ENCODE measurements around the gene AK4. TPM values are rescaled to one million over a fixed set of nuclear protein-coding genes. Genes with fewer than 3 reads are reported as not detected.
"Not testable (repeated sequence)": the region's sequence is repeated elsewhere in the genome, so short reads cannot be mapped to it uniquely, and the experiment has no call there.

AK4 gene
- total and polyA plus RNA-seq, 5 experiments from 2014 or later, result 0.19 to 0.91 TPM; not detected in 3

GRCh38 chr1:65156910-65157545 is 9.0 kb downstream of the AK4 start:
- Mint-ChIP-seq H3K4me1 (peaks cover 0 to 2% (median 0%) of the 10 kb centered on the region in 4 donors), H3K36me3 (no peaks in the 10 kb centered on the region), H3K27me3 (peaks cover 0 to 10% (median 3%) of the 10 kb centered on the region in 5 donors), H3K27ac (no peak overlapping the region), H3K4me3 (no peak overlapping the region), H3K9me3 (no peaks in the 10 kb centered on the region)
- POLR2A ChIA-PET, result no interaction called here
- DNase-seq (no peak), ATAC-seq (no peak)

DNA sequence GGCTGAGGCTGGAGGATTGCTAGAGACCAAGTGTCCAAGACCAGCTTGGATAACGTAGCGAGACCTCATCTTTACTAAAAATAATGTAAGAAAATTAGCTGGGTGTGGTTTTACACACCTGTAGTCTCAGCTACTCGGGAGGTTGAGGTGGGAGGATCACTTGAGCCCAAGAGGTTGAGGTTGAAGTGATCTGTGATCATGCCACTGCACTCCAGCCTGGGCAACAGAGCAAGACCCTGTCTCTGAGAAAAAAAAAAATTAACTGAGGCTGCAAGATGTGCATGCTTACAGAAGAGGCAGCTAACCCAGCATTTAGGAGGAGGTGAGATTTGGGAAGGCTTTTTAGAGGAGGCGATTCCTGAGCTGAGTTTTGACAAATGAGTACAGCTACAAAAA is 9.5 kb downstream of the AK4 start:
- no peak for DNase-seq
- peaks cover 0 to 10% (median 3%) of the 10 kb centered on the region in 5 donors for H3K27me3 Mint-ChIP-seq
- no peak overlapping the region for H3K27ac Mint-ChIP-seq
- H3K36me3 Mint-ChIP-seq, result no peaks in the 10 kb centered on the region
- H3K4me3 Mint-ChIP-seq, result no peak overlapping the region
- ATAC-seq, result no peak
- no peaks in the 10 kb centered on the region for H3K9me3 Mint-ChIP-seq
- POLR2A ChIA-PET, result no interaction called here
- peaks cover 0 to 2% (median 0%) of the 10 kb centered on the region in 4 donors for H3K4me1 Mint-ChIP-seq

DNA sequence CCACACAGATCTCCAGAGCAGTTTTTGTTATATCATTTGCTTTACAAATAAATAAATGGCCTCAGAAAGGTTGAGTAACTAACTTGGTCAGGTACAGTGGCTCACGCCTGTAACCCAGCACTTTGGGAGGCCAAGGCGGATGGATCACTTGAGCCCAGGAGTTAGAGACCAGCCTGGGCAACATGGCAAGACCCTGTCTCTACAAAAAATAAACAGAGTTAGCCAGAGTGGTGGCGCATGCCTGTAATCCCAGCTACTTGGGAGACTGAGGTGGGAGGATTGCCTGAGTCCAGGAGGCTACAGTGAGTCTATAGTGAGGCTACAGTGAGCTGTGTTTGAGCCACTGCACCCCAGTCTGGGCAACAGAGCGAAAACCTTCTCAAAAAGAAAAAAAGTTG is 11.3 kb downstream of the AK4 start:
- DNase-seq, POLR2A ChIA-PET, H3K36me3 Mint-ChIP-seq, ATAC-seq, H3K4me3 Mint-ChIP-seq, H3K9me3 Mint-ChIP-seq, H3K27ac Mint-ChIP-seq, H3K4me1 Mint-ChIP-seq: not testable (repeated sequence)
- peaks cover 2 to 14% (median 6%) of the 10 kb centered on the region in 5 donors for H3K27me3 Mint-ChIP-seq

DNA sequence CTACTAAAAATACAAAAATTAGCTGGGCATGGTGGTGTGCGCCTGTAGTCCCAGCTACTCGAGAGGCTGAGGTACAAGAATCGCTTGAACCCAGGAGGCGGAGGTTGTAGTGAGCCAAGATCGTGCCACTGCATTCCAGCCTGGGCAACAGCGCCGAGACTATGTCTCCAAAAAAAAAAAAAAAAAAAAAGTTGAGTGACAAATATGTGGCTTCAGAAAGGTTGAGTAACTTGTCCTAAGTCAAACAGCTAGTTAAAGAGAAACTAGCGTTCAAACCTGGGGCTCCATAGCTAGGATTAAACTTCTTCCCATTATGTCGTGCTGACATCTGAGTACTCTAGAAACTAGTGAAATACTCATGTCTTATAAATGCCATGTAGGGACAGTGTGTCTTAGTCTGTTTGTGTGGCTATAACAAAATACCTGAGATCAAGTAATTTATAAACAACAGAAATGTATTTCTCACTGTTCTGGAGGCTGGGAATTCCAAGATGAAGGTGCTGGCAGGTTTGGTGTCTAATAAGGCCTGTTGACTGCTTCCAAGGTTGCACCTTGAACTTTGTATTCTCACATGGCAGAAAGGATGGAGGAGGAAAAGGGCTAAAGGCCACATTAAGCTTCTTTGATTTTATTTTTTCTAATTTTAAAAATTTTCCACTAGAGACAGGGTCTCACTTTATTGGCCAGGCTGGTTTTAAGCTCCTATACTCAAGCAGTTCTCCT is 12.0 kb downstream of the AK4 start:
- no peak for ATAC-seq
- no peak for DNase-seq
- no peaks in the 10 kb centered on the region for H3K36me3 Mint-ChIP-seq

DNA sequence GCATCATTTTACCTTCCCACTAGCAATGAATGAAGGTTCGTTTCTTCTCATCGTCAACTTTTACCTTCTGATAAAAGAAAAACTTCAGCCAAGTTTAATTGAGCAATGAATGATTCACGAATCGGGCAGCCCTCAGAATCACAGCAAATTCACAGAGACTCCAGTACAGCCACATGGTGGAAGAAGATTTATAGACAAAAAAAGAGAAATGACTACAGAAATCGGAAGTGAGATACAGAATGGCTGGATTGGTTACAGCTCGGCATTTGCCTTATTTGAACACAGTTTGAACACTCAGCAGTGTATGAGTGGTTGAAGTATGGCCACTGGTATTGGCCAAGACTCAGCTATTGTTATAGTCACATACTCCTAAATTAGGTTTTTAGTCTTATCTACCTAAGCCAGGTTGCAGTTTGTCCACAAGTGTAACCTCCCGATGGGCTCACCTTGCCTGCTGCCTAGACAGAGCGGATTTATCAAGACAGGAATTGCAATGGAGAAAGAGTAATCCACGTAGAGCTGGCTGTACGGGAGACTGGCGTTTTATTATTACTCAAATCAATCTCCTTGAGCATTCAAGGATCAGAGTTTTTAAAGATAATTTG is 15.3 kb downstream of the AK4 start:
- H3K27ac Mint-ChIP-seq, result no peak overlapping the region
- H3K4me3 Mint-ChIP-seq, result no peak overlapping the region
- H3K4me1 Mint-ChIP-seq, result peaks cover 0 to 7% (median 3%) of the 10 kb centered on the region in 4 donors
- peaks cover 5 to 15% (median 9%) of the 10 kb centered on the region in 5 donors for H3K27me3 Mint-ChIP-seq
- no peak for DNase-seq
- no peaks in the 10 kb centered on the region for H3K36me3 Mint-ChIP-seq
- POLR2A ChIA-PET, result no interaction called here
- H3K9me3 Mint-ChIP-seq, result no peaks in the 10 kb centered on the region
- no peak for ATAC-seq

More for the DNA sequence above, 12.0 kb downstream of the AK4 start:
- Mint-ChIP-seq H3K4me1 (peaks cover 0 to 2% (median under 1%) of the 10 kb centered on the region in 4 donors), H3K27ac (no peak overlapping the region), H3K27me3 (peaks cover 3 to 14% (median 6%) of the 10 kb centered on the region in 5 donors), H3K9me3 (no peaks in the 10 kb centered on the region), H3K4me3 (no peak overlapping the region)
- POLR2A ChIA-PET, result no interaction called here

DNA sequence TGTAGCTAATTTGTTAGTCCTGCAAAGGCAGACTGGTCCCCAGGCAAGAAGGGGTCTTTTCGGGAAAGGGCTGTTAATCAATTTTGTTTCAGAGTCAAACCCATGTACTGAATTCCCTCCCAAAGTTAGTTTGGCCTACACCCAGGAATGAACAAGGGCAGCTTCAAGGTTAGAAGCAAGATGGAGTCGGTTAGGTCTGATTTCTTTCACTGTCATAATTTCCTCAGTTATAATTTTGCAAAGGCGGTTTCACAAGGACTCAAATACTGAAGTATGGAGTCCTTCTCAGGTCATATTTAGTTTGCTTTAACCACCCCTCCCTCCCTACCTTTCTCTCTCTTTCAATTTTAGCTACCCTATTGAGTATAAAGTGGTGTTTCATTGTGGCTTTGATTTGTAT is 16.1 kb downstream of the AK4 start:
- ATAC-seq, H3K4me3 Mint-ChIP-seq, DNase-seq, POLR2A ChIA-PET, H3K9me3 Mint-ChIP-seq, H3K27ac Mint-ChIP-seq, H3K36me3 Mint-ChIP-seq, H3K4me1 Mint-ChIP-seq: not testable (repeated sequence)
- peaks cover 5 to 15% (median 9%) of the 10 kb centered on the region in 5 donors for H3K27me3 Mint-ChIP-seq

- Mint-ChIP-seq H3K27me3 (peaks cover 5 to 15% (median 9%) of the 10 kb centered on the region in 5 donors), H3K4me3 (no peak overlapping the region), H3K4me1 (peaks cover 0 to 7% (median 3%) of the 10 kb centered on the region in 4 donors), H3K36me3 (no peaks in the 10 kb centered on the region), H3K9me3 (no peaks in the 10 kb centered on the region), H3K27ac (no peak overlapping the region)
- ATAC-seq, result no peak
- POLR2A ChIA-PET, result interaction anchor here (0.6 kb wide), 1 partner anchor 759 kb away, joined by 3 read pairs; no protein-coding TSS in a partner anchor
- no peak for DNase-seq
These were observed 16.6 kb downstream of the AK4 start for GRCh38 chr1:65164633-65165032.

- DNase-seq, result no peak
- no peak overlapping the region for H3K4me3 Mint-ChIP-seq
- H3K4me1 Mint-ChIP-seq, result peaks cover 0 to 9% (median 3%) of the 10 kb centered on the region in 4 donors
- no peaks in the 10 kb centered on the region for H3K9me3 Mint-ChIP-seq
- peaks cover 5 to 15% (median 9%) of the 10 kb centered on the region in 5 donors for H3K27me3 Mint-ChIP-seq
- ATAC-seq, result no peak
- H3K36me3 Mint-ChIP-seq, result no peaks in the 10 kb centered on the region
- POLR2A ChIA-PET, result interaction anchor here (0.6 kb wide), 1 partner anchor 759 kb away, joined by 3 read pairs; no protein-coding TSS in a partner anchor
- no peak overlapping the region for H3K27ac Mint-ChIP-seq
These were observed 17.4 kb downstream of the AK4 start for GRCh38 chr1:65165269-65165993.

GRCh38 chr1:65166572-65167305 is 18.7 kb downstream of the AK4 start:
- no peaks in the 10 kb centered on the region for H3K9me3 Mint-ChIP-seq
- peaks cover 0 to 8% (median 3%) of the 10 kb centered on the region in 4 donors for H3K4me1 Mint-ChIP-seq
- DNase-seq, result no peak
- ATAC-seq, result no peak
- H3K27me3 Mint-ChIP-seq, result peaks cover 5 to 15% (median 9%) of the 10 kb centered on the region in 5 donors
- H3K36me3 Mint-ChIP-seq, result no peaks in the 10 kb centered on the region
- H3K4me3 Mint-ChIP-seq, result no peak overlapping the region
- POLR2A ChIA-PET, result no interaction called here
- no peak overlapping the region for H3K27ac Mint-ChIP-seq

DNA sequence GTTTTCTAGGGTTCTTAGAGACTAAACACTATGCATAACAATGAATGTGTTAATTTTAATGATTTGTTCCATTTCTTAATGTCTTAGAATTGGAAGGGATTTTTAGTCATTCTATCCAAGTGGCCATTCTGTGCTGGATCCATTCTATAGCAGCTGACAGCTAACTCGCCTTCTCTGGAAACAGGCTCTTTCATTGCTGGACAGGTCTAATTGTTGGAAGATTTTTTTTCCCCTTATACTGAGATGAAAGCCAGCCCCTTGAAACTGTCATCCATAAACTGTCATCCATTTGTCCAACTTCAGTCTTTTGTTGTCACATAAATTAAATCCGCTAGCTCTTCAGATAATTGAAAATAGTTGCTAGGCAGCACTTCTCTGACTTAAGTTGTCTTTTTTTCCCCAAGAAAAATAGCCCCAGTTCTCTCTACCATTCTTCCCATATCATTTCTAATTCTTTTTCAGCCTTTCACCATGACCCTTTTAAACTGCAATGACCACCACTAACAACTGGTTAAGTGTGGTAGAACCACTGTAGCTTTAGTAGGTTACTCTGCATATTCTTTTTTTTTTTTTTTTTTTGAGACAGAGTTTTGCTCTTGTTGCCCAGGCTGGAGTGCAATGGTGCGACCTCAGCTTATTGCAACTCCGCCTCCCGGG is 19.7 kb downstream of the AK4 start:
- ATAC-seq (no peak), DNase-seq (no peak)
- H3K27ac Mint-ChIP-seq, result no peak overlapping the region
- peaks cover 5 to 14% (median 9%) of the 10 kb centered on the region in 5 donors for H3K27me3 Mint-ChIP-seq
- peaks cover 0 to 8% (median 3%) of the 10 kb centered on the region in 4 donors for H3K4me1 Mint-ChIP-seq
- POLR2A ChIA-PET, result no interaction called here
- no peaks in the 10 kb centered on the region for H3K9me3 Mint-ChIP-seq
- H3K36me3 Mint-ChIP-seq, result no peaks in the 10 kb centered on the region
- no peak overlapping the region for H3K4me3 Mint-ChIP-seq

- DNase-seq, result no peak
- no peak for ATAC-seq
- POLR2A ChIA-PET, result no interaction called here
- Mint-ChIP-seq H3K36me3 (no peaks in the 10 kb centered on the region), H3K27ac (no peak overlapping the region), H3K4me1 (peaks cover 0 to 8% (median 2%) of the 10 kb centered on the region in 4 donors), H3K4me3 (no peak overlapping the region), H3K27me3 (peaks cover 2 to 9% (median 5%) of the 10 kb centered on the region in 5 donors), H3K9me3 (no peaks in the 10 kb centered on the region)
These were observed 20.9 kb downstream of the AK4 start for GRCh38 chr1:65168867-65169266.
